Lung microvascular endothelial cell (primary cell): ENCODE results near the gene MKNK1. TPM values are rescaled to one million over a fixed set of nuclear protein-coding genes. Genes with fewer than 3 reads are reported as not detected.
A peak's percentile ranks its signal among the peaks of the same experiment; 100 is the strongest.

Experiments
- DNase-seq, 2 donors: peaks; one replicate each; pipeline versions ENCODE4 v3.0.0 to v3.0.0-alpha.2; 2010; ENCODE audit warnings: low read depth in 2 of 2
- total RNA-seq: library from RNA; depleted of rRNA; stranded (reverse); fragments of >200 nt; gene quantifications from 2 replicates; pipeline ENCODE4 v1.2.1, GENCODE V29; 2014

Gene MKNK1
- total RNA-seq, 1 donor from 2014 or later, result 12.1 TPM

DNA sequence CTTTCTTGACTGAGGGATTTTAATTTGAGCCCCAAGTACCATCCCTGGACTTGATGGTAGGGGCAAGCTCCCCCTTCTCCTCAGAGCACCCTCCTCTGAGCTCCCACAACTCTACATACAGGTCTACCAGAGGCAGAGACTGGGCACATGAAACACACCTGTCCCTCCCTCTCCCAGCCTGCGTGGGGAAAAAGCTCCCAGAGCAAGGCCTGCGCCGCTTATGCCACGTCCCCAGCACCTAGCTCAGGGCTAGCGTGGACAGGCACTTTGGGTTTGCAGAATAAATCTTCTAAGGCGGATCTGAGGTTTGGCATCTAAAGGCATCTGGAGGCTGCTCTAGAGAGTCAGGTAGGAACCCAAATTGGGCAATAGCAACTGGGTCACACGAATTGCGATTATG, 45.1 kb downstream of the MKNK1 start:
- no peak for DNase-seq

- no peak for DNase-seq
Measured at GRCh38 chr1:46558141-46558963, 45.7 kb downstream of the MKNK1 start.

DNA sequence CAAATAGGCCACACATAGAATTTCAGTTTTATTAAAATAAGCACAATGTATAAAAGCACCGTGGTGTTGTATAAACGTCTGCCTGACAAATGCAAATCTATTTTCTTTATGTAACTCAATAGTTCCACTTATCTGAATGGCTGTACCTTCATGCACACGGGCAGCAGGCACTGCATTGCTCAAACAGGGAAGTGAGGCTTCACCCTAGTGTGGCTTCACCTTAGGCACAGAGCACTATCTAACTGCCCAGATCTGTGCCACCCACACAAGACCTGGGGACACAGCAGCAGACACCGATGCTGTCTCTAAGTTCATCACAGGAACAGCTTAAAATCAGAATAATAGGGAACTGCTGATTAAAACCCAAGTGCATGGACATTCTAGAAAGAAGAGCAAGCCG, 46.7 kb downstream of the MKNK1 start:
- DNase-seq, result no peak

- DNase-seq, result peak; percentile 20 to 39
Measured at GRCh38 chr1:46556822-46557221, 47.2 kb downstream of the MKNK1 start.

DNA sequence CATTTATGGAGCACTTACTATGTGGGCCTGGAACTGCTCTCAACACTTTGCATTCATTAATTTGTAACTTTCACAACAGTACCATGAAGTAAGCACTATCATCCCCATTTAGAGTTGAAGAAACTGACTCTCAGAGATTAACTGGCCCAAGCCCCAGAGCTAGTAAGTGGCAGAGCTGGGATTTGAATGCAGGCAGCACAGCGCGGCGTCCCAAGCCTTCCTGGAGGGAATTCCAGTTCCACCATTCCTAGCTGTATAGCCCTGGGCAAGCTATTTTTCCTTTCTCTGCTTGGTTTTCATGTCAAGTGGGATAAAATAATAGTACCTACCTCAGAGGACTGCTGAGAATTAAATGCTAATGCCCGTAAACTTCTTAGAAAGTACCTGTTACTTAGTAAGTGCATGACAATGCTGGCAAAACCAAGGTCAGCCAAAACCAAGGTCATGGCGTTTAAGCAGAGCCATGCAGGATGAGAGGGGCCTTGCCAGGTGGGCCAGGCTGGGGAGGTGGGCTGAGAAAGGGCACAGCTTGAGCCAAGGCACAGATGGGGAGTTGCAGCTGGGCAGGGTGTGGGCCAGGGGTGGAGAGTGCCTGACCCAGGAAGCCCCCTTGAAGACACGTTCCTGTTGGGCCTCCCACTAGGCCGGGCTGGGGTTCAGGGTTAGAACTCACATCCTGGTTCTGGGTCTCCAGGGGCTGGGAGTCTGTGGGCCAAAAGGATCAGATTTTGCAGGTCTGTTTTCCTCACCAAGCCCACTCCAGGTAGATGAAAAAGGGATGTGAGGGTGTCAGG, 48.0 kb downstream of the MKNK1 start:
- no peak for DNase-seq

- DNase-seq, result no peak
Measured at GRCh38 chr1:46554597-46555381, 49.3 kb downstream of the MKNK1 start.

DNA sequence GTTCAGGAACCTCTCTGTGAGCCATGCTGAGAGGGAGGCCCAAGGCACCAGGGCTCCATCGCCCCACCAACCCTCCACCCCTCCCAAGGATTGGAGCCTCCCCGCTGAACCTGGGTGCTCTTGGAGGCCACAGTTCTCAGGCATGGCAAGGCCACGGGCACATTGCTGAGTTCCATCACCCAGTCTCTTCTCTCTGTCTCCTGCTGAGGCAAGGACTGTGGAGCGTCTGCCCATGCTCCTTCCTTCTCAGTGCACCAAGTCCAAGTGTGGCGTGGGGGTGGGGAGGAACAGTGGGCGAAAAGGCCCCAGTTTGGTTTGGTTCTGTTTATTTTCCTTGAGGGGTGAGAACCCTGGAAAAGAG, 49.9 kb downstream of the MKNK1 start:
- DNase-seq, result no peak

DNA sequence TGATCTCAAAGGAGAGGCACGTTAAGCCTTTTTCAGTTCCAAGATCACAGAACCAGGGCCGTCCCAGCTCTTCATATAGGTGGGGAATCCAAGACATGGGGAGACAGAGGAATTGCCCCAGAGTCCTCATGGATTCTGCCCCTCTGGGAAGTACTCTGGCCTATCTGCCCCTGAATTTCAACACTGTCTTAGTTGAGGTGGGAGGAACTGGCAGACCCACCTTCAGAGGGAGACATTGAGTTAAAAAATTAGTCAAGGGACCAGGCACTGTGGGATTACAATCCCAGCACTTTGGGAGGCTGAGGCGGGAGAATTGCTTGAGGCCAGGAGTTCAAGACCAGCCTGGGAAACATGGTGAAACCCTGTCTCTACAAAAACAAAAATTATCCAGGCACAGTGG, 50.6 kb downstream of the MKNK1 start:
- DNase-seq, result no peak

DNA sequence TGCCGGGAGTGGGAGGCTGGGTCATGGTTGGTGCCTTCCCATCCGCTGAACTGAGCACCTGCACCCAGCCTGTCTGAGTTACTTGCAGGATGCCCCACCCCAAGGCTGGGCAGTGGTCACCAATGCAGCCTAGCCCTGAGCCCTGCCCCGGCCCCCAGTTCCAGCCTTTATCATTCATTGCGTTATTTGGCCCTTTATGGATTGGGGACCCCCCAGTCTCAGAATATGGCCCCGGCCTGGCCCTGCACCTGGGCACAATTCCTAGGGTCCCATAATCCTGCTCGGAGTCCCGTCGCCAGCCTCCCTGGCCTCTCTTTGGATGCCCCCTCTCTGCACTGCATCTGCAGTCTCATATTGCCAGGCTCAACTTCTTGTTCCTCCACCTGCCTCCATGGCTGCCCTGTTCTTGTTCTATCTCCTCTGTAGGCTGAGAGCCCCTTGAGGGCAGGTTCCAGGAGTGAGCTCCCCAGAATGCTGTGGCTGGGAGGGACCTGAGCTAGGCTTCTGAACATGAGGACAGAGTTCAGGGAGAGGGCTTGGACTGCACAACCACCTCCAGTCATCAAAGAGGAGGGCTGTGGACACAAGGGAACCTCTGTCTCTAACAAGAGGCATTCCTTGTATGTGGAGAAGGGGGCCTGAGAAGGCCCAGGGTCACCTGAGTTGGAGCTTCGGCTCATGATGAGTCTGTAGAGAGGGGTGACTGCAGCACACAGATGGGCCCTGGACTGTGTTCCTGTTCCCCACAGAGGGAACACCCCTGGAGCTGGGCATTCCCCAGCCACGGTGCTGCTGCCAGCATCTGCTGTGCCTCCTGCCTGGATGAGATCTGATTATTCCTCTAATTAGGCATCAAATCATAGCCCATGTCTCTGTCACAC, 51.5 kb downstream of the MKNK1 start:
- no peak for DNase-seq

DNA sequence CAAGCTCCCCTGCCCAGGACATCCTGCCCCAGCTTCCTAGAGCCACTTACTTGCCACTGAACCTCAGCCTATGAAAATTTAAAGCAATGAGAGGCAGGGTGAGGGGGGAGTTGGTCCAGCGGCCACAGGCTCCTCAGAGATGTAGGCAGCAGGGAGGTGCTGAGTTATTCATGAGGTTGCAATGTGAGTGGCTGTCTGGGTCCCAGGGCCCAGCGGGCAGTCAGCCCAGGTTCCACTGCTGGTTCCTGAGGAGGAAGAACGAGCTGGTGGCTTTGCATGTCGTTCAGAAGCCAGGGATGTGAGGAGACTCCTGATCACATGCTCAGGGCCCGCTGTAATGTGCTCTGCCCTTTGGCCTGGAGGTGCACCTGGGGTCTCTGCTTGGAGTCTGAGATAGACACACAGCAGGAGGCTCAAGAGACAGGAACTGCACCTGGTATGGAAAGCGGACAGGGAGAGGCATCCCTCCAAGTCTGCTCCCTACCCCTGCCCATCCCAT, 52.4 kb downstream of the MKNK1 start, which contains the start of gene KNCN:
TSS of gene KNCN (minus strand) at position 51 of the 499 bp plus-strand sequence. CDS start 432 bp downstream, outside the sequence.
- DNase-seq, result no peak

DNA sequence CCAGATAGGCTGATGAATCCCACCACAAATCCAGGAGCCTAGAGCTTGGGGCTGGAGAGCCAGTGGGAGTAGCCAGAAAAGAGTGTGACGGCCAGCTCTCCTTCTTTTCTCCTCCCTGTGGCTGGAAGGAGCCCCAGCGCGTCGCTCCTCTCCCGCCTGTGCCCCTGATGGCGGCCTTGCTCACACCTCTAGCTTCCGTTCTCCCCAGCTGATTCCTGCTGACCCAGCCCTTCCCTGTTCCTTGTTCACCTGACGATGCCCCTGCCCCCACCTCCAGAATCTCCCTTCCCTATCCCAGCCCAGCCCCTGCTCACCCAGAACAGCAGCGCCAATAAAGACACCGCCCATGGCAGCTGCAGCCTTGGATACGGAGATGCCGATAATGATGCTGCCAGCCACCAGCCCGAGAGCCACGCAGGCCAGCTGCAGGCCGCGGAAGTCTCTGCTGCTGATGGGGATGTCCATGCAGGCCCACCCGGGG, 53.3 kb downstream of the MKNK1 start:
- DNase-seq, result no peak

GRCh38 chr1:46549697-46550681, 54.1 kb downstream of the MKNK1 start:
- DNase-seq, result peak; percentile 59 to 70

- DNase-seq, result peak; percentile 61 to 70
Measured at GRCh38 chr1:46547481-46548383, 56.3 kb downstream of the MKNK1 start.

DNA sequence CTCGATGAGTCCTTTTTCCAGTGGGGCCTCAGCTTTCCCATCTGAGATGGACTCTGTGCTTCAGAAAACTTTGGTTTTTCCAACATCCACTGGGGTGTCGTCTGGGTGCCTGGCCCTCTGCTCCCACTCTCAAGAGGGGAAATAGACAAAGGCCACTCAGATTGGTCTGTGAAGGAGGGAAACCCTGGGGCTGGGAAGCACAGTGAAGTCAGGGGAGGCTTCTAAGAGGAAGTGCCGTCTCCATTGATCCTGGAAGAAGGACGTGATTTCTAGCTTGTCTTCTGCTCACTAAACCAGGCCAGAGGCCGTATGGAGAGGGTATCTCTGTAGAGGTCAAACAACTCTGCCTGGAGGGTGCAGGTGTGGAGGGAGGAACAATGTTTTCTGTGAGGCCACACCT, 57.9 kb downstream of the MKNK1 start:
- DNase-seq, result no peak

- DNase-seq, result no peak
Measured at GRCh38 chr1:46545784-46546183, 58.3 kb downstream of the MKNK1 start.

- DNase-seq, result no peak
Measured at GRCh38 chr1:46544561-46545240, 59.4 kb downstream of the MKNK1 start.

DNA sequence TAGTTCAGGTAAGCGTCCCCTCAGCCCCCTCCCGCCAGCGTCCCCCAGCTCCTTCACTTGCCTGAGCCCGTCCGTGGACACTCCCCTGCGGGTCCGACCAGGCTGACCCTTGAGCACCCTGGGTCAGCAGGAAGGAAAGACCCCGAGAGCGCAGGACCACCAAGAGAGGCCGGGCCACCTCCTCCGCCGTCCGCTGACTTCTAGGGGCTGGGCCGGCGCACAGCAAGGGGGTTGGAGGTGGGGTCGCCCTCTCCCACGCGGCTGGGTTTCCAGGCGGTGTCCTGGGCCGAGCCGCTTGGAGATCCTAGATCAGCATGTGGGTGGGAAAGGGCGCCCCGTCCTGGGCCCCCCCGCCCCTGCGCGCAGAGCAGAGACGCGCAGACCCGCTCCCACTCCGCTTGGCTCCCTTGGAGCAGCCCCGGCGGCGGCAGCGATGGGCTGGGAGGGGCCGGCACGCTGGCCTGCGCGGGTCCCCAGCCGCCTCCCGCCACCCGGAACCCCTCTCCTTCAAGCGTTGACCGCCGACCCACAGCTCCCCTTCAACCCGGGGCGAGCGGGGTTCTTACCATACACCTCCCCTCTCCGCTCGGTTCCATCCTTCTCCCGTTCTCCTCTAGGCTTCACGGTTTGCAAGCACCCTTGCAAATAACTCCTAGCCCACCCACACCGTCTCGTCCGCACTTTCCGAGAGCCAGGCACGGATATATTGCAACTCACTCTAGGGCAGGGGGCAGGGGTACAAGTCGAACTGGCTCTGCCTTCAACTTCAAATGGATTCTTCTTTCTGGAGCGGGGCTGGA, 60.1 kb downstream of the MKNK1 start:
- DNase-seq, result no peak
